HepG2 (cell line): ENCODE measurements around the gene AXIN1. TPM values are rescaled to one million over a fixed set of nuclear protein-coding genes. Genes with fewer than 3 reads are reported as not detected.
A peak's percentile ranks its signal among the peaks of the same experiment; 100 is the strongest.

Experiments
- ADNP ChIP-seq: sonication (generic); formaldehyde crosslinking; IDR thresholded peaks from 2 replicates; pipeline ENCODE4 v1.4.0; 2020; ENCODE audit warnings: missing genetic modification reagents
- AGO2 ChIP-seq: fragments of 200-400 bp; formaldehyde crosslinking; optimal IDR thresholded peaks from 2 replicates; pipeline ENCODE3; 2017; ENCODE audit warnings: mild to moderate bottlenecking, low read depth, low read length, moderate library complexity
- ARID5B ChIP-seq: IDR thresholded peaks from 2 replicates; pipeline ENCODE4 v1.4.0; 2020; ENCODE audit warnings: mild to moderate bottlenecking, missing genetic modification reagents
- GRHL1 ChIP-seq: sonication (generic); formaldehyde crosslinking; conservative IDR thresholded peaks from 2 replicates; pipeline ENCODE4 v1.8.0; 2022; ENCODE audit warnings: missing genetic modification reagents
- PITX1 ChIP-seq: sonication (generic); formaldehyde crosslinking; IDR thresholded peaks from 2 replicates; pipeline ENCODE4 v1.5.1; 2020; ENCODE audit warnings: mild to moderate bottlenecking, missing genetic modification reagents
- RELA ChIP-seq: sonication (generic); formaldehyde crosslinking; IDR thresholded peaks from 2 replicates; pipeline ENCODE4 v1.4.0; 2020; ENCODE audit warnings: missing genetic modification reagents
- ZBTB2 ChIP-seq: sonication (generic); formaldehyde crosslinking; IDR thresholded peaks from 2 replicates; pipeline ENCODE4 v1.8.0; 2022; ENCODE audit warnings: low read depth, missing genetic modification reagents
- ZBTB7B ChIP-seq: sonication (generic); formaldehyde crosslinking; IDR thresholded peaks from 2 replicates; pipeline ENCODE4 v1.4.0; 2020; ENCODE audit warnings: missing genetic modification reagents
- ZNF142 ChIP-seq: sonication (generic); formaldehyde crosslinking; IDR thresholded peaks from 2 replicates; pipeline ENCODE4 v1.4.0; 2020; ENCODE audit warnings: missing genetic modification reagents
- ZNF687 ChIP-seq: sonication (generic); formaldehyde crosslinking; IDR thresholded peaks from 2 replicates; pipeline ENCODE4 v1.5.1; 2020; ENCODE audit warnings: mild to moderate bottlenecking, missing genetic modification reagents, moderate library complexity
- polyA plus RNA-seq, 8 experiments: library from polyadenylated mRNA; depleted of rRNA in 3 of 8; stranded (reverse) in 7 of 8; unstranded in 1 of 8; fragments of >200 nt; fragmentation: Illumina TruSeq in 4 of 8; extraction: Trizol in 4 of 8; gene quantifications; 2 replicates each; pipeline versions ENCODE4 v1.2.1 to v1.2.3, GENCODE V29; 2011 to 2016; ENCODE audit warnings: low read depth in 4 of 8, missing spikeins in 1 of 8, mixed read lengths in 1 of 8; ENCODE audit not compliant: insufficient read depth in 1 of 8
- total RNA-seq, 5 experiments: library from RNA; depleted of rRNA; stranded (reverse); fragments of >200 nt; fragmentation: Illumina TruSeq; extraction: Trizol; gene quantifications; 2 replicates each; pipeline ENCODE4 v1.2.3, GENCODE V29; 2016; ENCODE audit warnings: low read depth in 1 of 5

AXIN1 gene
- total and polyA plus RNA-seq, 2 of the 13 experiments (the other 11 are each of a cell fraction or from before 2014, with no cell fraction given) = 24.0 to 26.0 TPM

GRCh38 chr16:340370-341091 lies 12.0 kb downstream of the AXIN1 start (continued):
- TF ChIP-seq ARID5B (CRISPR knock-in tag) (peak; percentile 27; the same call in 1 of the 2 replicates), ZBTB7B (CRISPR knock-in tag) (0 out of 2 replicates have a peak, but pooled peaks have one; percentile 61), ZNF142 (CRISPR knock-in tag) (0 out of 2 replicates have a peak, but pooled peaks have one; percentile 58), ZNF687 (CRISPR knock-in tag) (peak; percentile 98), ADNP (peak; percentile 65; the same call in 1 of the 2 replicates), RELA (0 out of 2 replicates have a peak, but pooled peaks have one; percentile 20), ZBTB2 (CRISPR knock-in tag) (no peak), AGO2 (no peak), GRHL1 (CRISPR knock-in tag) (no peak), PITX1 (CRISPR knock-in tag) (peak; percentile 19; the same call in 1 of the 2 replicates)
